ENCODE measurements around the gene PROK1. TPM values are rescaled to one million over a fixed set of nuclear protein-coding genes. Genes with fewer than 3 reads are reported as not detected.

The PROK1 gene
- total and polyA plus RNA-seq, 2 experiments from 2014 or later, result not detected

- Mint-ChIP-seq H3K9me3 (no peaks in the 10 kb centered on the region), H3K4me3 (no peak overlapping the region), H3K36me3 (ENCODE audit: low read depth) (no peaks in the 10 kb centered on the region), H3K4me1 (peaks cover 24% of the 10 kb centered on the region), H3K27ac (no peak overlapping the region), H3K27me3 (ENCODE audit: insufficient read depth, low read depth, poor library complexity) (peaks cover 14% of the 10 kb centered on the region)
- Histone ChIP-seq H3K9me2 (ENCODE audit: insufficient read depth) (no peaks in the 10 kb centered on the region), H3K27ac (ENCODE audit: low read depth) (no peak overlapping the region), H3K36me3 (ENCODE audit: insufficient read depth) (no peaks in the 10 kb centered on the region), H4K20me1 (replicated peaks; ENCODE audit: insufficient read depth) (no peaks in the 10 kb centered on the region), H2AFZ (no peak overlapping the region), H3K4me1 (ENCODE audit: insufficient read depth) (no peaks in the 10 kb centered on the region), H3K4me2 (no peak overlapping the region), H3K4me3 (no peak overlapping the region), H3K79me2 (replicated peaks; ENCODE audit: insufficient read depth) (no peaks in the 10 kb centered on the region), H3F3A (replicated peaks; ENCODE audit: low read depth) (no peaks in the 10 kb centered on the region), H3K27me3 (ENCODE audit: insufficient read depth) (no peaks in the 10 kb centered on the region)
- TF ChIP-seq ZNF462 (CRISPR knock-in tag; IDR thresholded peaks at IDR 0.05) (no peak), REST (IDR thresholded peaks at IDR 0.05; ENCODE audit: unreplicated experiment) (no peak), EZH2phosphoT487 (IDR thresholded peaks at IDR 0.05; ENCODE audit: unreplicated experiment) (no peak), EZH2 (IDR thresholded peaks at IDR 0.05; ENCODE audit: low read depth, unreplicated experiment) (no peak), JUNB (IDR thresholded peaks at IDR 0.05; ENCODE audit: unreplicated experiment) (no peak), ZNF114 (CRISPR knock-in tag; IDR thresholded peaks at IDR 0.05) (no peak), ZNF331 (CRISPR knock-in tag; IDR thresholded peaks at IDR 0.05; ENCODE audit: low read depth) (no peak), NANOG (IDR thresholded peaks at IDR 0.05; ENCODE audit: borderline replicate concordance) (no peak), CREB1 (CRISPR knock-in tag; IDR thresholded peaks at IDR 0.05; ENCODE audit: low read depth) (no peak), POLR2AphosphoS5 (IDR thresholded peaks at IDR 0.05; ENCODE audit: low read depth) (no peak), STAT1 (IDR thresholded peaks at IDR 0.05; ENCODE audit: unreplicated experiment) (no peak)
- TF ChIP-seq, protein P1, sequence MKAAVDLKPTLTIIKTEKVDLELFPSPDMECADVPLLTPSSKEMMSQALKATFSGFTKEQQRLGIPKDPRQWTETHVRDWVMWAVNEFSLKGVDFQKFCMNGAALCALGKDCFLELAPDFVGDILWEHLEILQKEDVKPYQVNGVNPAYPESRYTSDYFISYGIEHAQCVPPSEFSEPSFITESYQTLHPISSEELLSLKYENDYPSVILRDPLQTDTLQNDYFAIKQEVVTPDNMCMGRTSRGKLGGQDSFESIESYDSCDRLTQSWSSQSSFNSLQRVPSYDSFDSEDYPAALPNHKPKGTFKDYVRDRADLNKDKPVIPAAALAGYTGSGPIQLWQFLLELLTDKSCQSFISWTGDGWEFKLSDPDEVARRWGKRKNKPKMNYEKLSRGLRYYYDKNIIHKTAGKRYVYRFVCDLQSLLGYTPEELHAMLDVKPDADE (IDR thresholded peaks at IDR 0.05), result no peak
- TF ChIP-seq, protein P2, sequence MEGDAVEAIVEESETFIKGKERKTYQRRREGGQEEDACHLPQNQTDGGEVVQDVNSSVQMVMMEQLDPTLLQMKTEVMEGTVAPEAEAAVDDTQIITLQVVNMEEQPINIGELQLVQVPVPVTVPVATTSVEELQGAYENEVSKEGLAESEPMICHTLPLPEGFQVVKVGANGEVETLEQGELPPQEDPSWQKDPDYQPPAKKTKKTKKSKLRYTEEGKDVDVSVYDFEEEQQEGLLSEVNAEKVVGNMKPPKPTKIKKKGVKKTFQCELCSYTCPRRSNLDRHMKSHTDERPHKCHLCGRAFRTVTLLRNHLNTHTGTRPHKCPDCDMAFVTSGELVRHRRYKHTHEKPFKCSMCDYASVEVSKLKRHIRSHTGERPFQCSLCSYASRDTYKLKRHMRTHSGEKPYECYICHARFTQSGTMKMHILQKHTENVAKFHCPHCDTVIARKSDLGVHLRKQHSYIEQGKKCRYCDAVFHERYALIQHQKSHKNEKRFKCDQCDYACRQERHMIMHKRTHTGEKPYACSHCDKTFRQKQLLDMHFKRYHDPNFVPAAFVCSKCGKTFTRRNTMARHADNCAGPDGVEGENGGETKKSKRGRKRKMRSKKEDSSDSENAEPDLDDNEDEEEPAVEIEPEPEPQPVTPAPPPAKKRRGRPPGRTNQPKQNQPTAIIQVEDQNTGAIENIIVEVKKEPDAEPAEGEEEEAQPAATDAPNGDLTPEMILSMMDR (conservative IDR thresholded peaks at IDR 0.05; ENCODE audit: low read depth in 2 of 2), result no peak
- ATAC-seq (peak; percentile 56), DNase-seq (ENCODE audit: low spot score) (no peak)
Measured at GRCh38 chr1:110475362-110476027, 24.5 kb downstream of the PROK1 start.
